HG02759 (cell line): ENCODE results near the gene GAL.

Experiments used
- ATAC-seq: cut with Tn5 transposase; IDR thresholded peaks from one replicate; pipeline ENCODE4 v1.9.1; 2021; ENCODE audit warnings: mild to moderate bottlenecking, moderate library complexity; ENCODE audit not compliant: unreplicated experiment

Gene GAL

GRCh38 chr11:68680541-68681231 is 3.7 kb upstream of the GAL start:
- no peak for ATAC-seq

- ATAC-seq, result no peak
Observed at GRCh38 chr11:68682531-68682961, 1.8 kb upstream of the GAL start.

GRCh38 chr11:68683121-68683520 is 1.2 kb upstream of the GAL start:
- no peak for ATAC-seq

GRCh38 chr11:68683536-68684384 is 584 bp upstream of the GAL start:
- no peak for ATAC-seq

- no peak for ATAC-seq
Observed at GRCh38 chr11:68685656-68686380, 1.5 kb downstream of the GAL start.

- ATAC-seq, result no peak
Observed at GRCh38 chr11:68686486-68686885, 2.1 kb downstream of the GAL start.

- ATAC-seq, result no peak
Observed at GRCh38 chr11:68687311-68687710, 3.0 kb downstream of the GAL start.

- no peak for ATAC-seq
Observed at GRCh38 chr11:68687986-68688385, 3.6 kb downstream of the GAL start.

- ATAC-seq, result no peak
Observed at GRCh38 chr11:68688881-68689280, 4.5 kb downstream of the GAL start.

- no peak for ATAC-seq
Observed at GRCh38 chr11:68689737-68690625, 5.6 kb downstream of the GAL start.

- no peak for ATAC-seq
Observed at GRCh38 chr11:68690671-68691401, 6.5 kb downstream of the GAL start.

GRCh38 chr11:68691402-68691784 is 7.0 kb downstream of the GAL start:
- no peak for ATAC-seq

GRCh38 chr11:68692115-68692514 is 7.8 kb downstream of the GAL start:
- no peak for ATAC-seq

GRCh38 chr11:68692871-68693483 is 8.6 kb downstream of the GAL start:
- ATAC-seq, result no peak

- ATAC-seq, result no peak
Observed at GRCh38 chr11:68693484-68693882, 9.1 kb downstream of the GAL start.

GRCh38 chr11:68694431-68695297 is 10.3 kb downstream of the GAL start:
- no peak for ATAC-seq

GRCh38 chr11:68695531-68695930 is 11.2 kb downstream of the GAL start:
- no peak for ATAC-seq

- ATAC-seq, result no peak
Observed at GRCh38 chr11:68698993-68699392, 14.6 kb downstream of the GAL start.

GRCh38 chr11:68704887-68705286 is 20.5 kb downstream of the GAL start:
- no peak for ATAC-seq
